ENCODE measurements around the gene ZNF81. TPM values are rescaled to one million over a fixed set of nuclear protein-coding genes. Genes with fewer than 3 reads are reported as not detected.

The ZNF81 gene
- polyA plus RNA-seq, 2 of the 4 experiments (the other 2 are of a cell fraction), result 3.8 to 8.3 TPM

DNA sequence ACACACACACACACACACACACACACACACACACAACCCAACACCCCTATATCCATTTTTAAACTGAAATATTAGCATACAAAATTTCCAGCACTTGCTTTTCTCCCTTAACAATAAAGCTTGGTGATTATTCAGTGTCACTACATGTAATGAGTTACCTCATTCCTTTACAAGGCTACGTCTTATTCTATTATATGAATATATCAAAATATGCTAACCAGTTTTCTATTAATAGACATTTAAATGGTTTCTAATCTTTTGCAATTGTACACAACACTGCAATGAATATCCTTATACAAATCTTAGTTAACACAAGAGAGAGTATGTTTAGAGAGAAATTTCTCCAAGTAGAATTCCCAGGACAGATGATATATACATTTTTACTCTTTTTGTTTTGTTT is 14.2 kb downstream of the ZNF81 start:
- no peak overlapping the region for H3K4me2 ChIP-seq
- ATAC-seq, result no peak
- no peak for FAIRE-seq
- ChIA-PET POLR2A (no interaction called here), CTCF (no interaction called here)
- no peaks in the 10 kb centered on the region for H3K4me1 ChIP-seq
- no peak overlapping the region for H3K27ac ChIP-seq
- H3K4me3 ChIP-seq, result no peak overlapping the region
- TF ChIP-seq NR3C1 (IDR thresholded peaks at IDR 0.05) (no peak), HOXA7 (CRISPR knock-in tag; IDR thresholded peaks at IDR 0.05) (no peak), MAZ (IDR thresholded peaks at IDR 0.05; ENCODE audit: borderline replicate concordance, low read depth, low read length) (no peak), SMC3 (IDR thresholded peaks at IDR 0.05) (no peak), JUN (IDR thresholded peaks at IDR 0.05) (no peak), RNF2 (IDR thresholded peaks at IDR 0.05; ENCODE audit: borderline replicate concordance, low read depth) (no peak)
- TF ChIP-seq, protein P1, sequence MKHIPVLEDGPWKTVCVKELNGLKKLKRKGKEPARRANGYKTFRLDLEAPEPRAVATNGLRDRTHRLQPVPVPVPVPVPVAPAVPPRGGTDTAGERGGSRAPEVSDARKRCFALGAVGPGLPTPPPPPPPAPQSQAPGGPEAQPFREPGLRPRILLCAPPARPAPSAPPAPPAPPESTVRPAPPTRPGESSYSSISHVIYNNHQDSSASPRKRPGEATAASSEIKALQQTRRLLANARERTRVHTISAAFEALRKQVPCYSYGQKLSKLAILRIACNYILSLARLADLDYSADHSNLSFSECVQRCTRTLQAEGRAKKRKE (CRISPR knock-in tag; IDR thresholded peaks at IDR 0.05; ENCODE audit: low read depth), result no peak
- TF ChIP-seq, protein P2, sequence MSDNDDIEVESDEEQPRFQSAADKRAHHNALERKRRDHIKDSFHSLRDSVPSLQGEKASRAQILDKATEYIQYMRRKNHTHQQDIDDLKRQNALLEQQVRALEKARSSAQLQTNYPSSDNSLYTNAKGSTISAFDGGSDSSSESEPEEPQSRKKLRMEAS (IDR thresholded peaks at IDR 0.05), result no peak
- TF ChIP-seq, protein P3, sequence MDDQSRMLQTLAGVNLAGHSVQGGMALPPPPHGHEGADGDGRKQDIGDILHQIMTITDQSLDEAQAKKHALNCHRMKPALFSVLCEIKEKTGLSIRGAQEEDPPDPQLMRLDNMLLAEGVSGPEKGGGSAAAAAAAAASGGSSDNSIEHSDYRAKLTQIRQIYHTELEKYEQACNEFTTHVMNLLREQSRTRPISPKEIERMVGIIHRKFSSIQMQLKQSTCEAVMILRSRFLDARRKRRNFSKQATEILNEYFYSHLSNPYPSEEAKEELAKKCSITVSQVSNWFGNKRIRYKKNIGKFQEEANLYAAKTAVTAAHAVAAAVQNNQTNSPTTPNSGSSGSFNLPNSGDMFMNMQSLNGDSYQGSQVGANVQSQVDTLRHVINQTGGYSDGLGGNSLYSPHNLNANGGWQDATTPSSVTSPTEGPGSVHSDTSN (IDR thresholded peaks at IDR 0.05), result no peak
- DNase-seq (ENCODE audit: low read depth in 1 of 2, low spot score in 1 of 2), result no peak
- no peaks in the 10 kb centered on the region for H3K9me3 ChIP-seq
- 76% methylated on average over 1 of the region's 1 CpG for WGBS (ENCODE audit: missing lambda C conversion rate)

DNA sequence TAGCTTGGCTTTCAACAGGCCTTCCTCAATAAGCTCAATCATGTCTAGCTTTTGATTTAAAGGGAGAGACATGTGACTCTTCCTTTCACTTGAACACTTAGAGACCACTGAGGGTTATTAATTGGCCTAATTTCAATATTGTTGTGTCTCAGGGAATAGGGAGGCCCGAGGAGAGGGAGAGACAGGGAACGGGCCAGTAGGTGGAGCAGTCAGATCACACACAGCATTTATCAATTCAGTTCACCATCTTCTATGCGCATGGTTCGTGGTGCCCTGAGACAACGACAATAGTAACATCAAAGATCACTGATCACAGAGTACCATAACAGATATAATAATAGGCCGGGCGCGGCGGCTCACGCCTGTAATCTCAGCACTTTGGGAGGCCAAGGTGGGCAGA is 17.8 kb downstream of the ZNF81 start:
- H3K4me2 ChIP-seq, result no peak overlapping the region
- ChIA-PET CTCF (interaction anchor here (1.0 kb wide), 1 partner anchor 183 kb away, joined by 3 read pairs; no protein-coding TSS in a partner anchor), POLR2A (no interaction called here)
- ATAC-seq (no peak), FAIRE-seq (no peak), DNase-seq (ENCODE audit: low read depth in 1 of 2, low spot score in 1 of 2) (no peak)
- H3K4me3 ChIP-seq, result no peak overlapping the region
- no peaks in the 10 kb centered on the region for H3K9me3 ChIP-seq
- no peak for TF ChIP-seq POLR2AphosphoS2 (conservative IDR thresholded peaks at IDR 0.05; ENCODE audit: low read length)
- TF ChIP-seq FOSL2 (IDR thresholded peaks at IDR 0.05), result no peak
- no peak for TF ChIP-seq FOSL2 (CRISPR knock-in tag; IDR thresholded peaks at IDR 0.05)
- TF ChIP-seq RAD21 (conservative IDR thresholded peaks at IDR 0.05 in 1 of 2, IDR thresholded peaks at IDR 0.05 in 1 of 2), result peak in 1 of 2 experiments; percentile 38; a peak in 1 of 5 replicates
- no peaks in the 10 kb centered on the region for H3K4me1 ChIP-seq
- H3K27ac ChIP-seq, result no peak overlapping the region
- WGBS (ENCODE audit: missing lambda C conversion rate), result 93% methylated on average over 9 of the region's 10 CpGs

DNA sequence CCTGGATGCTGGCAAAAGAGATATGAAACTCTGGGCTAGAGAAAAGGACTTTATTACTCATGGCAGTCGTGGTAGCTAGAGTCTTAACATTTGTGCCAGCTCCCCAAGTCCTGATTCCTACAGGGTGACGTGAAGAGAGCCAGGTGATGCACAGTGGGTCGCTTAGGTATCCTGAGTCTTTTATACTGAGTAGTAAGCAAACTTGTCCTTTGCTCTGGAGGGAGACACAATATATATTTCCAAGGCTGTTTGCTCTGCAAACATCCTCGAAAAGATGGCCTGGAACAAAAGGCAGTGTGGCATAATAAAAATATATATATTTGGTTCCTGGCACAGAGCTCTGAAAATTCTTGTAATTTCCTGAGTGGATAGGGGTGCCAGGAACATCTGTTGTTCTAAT is 23.0 kb downstream of the ZNF81 start:
- ATAC-seq, result no peak
- no peak for FAIRE-seq
- no peak overlapping the region for H3K4me3 ChIP-seq

More for the DNA sequence above, 23.0 kb downstream of the ZNF81 start:
- 60% methylated on average over 4 of the region's 4 CpGs for WGBS (ENCODE audit: missing lambda C conversion rate)
- no peaks in the 10 kb centered on the region for H3K9me3 ChIP-seq
- TF ChIP-seq GATA3 (IDR thresholded peaks at IDR 0.05; ENCODE audit: borderline replicate concordance) (no peak), EP300 (IDR thresholded peaks at IDR 0.05) (no peak), FOSB (CRISPR knock-in tag; IDR thresholded peaks at IDR 0.05) (no peak), MYC (IDR thresholded peaks at IDR 0.05; ENCODE audit: borderline replicate concordance, low read length) (no peak), CHD2 (IDR thresholded peaks at IDR 0.05; ENCODE audit: low read length, partially characterized antibody) (no peak), CBX2 (IDR thresholded peaks at IDR 0.05; ENCODE audit: borderline replicate concordance, low read depth) (no peak), ZC3H11A (IDR thresholded peaks at IDR 0.05) (no peak), CHD4 (IDR thresholded peaks at IDR 0.05; ENCODE audit: borderline replicate concordance) (no peak), CEBPB (IDR thresholded peaks at IDR 0.05) (no peak), RNF2 (IDR thresholded peaks at IDR 0.05; ENCODE audit: borderline replicate concordance, low read depth) (no peak)
- TF ChIP-seq, protein P4, sequence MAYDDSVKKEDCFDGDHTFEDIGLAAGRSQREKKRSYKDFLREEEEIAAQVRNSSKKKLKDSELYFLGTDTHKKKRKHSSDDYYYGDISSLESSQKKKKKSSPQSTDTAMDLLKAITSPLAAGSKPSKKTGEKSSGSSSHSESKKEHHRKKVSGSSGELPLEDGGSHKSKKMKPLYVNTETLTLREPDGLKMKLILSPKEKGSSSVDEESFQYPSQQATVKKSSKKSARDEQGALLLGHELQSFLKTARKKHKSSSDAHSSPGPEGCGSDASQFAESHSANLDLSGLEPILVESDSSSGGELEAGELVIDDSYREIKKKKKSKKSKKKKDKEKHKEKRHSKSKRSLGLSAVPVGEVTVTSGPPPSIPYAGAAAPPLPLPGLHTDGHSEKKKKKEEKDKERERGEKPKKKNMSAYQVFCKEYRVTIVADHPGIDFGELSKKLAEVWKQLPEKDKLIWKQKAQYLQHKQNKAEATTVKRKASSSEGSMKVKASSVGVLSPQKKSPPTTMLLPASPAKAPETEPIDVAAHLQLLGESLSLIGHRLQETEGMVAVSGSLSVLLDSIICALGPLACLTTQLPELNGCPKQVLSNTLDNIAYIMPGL (CRISPR knock-in tag; IDR thresholded peaks at IDR 0.05; ENCODE audit: borderline replicate concordance), result no peak
- TF ChIP-seq, protein P3 (IDR thresholded peaks at IDR 0.05), result no peak
- H3K27ac ChIP-seq, result no peak overlapping the region
- ChIA-PET POLR2A (no interaction called here), CTCF (interaction anchor here (0.6 kb wide), 1 partner anchor 1496 kb away, joined by 3 read pairs; no protein-coding TSS in a partner anchor)
- no peaks in the 10 kb centered on the region for H3K4me1 ChIP-seq
- no peak for DNase-seq (ENCODE audit: low read depth in 1 of 2, low spot score in 1 of 2)
- no peak overlapping the region for H3K4me2 ChIP-seq

Measured in A549 (cell line).